K562 (cell line): Measurements from ENCODE around the gene SRGAP3. TPM values are rescaled to one million over a fixed set of nuclear protein-coding genes. Genes with fewer than 3 reads are reported as not detected.

Experiments
- ATAC-seq: fragments of 200-7000 bp; cut with Tn5 transposase; 3 replicates; pipeline ENCODE4 v1.9.1; 2020; ENCODE audit warnings: moderate library complexity
- BruUV-seq: library from RNA; stranded (reverse); fragments of 400-500 nt; replicated peaks from 2 replicates; lab custom pipeline; 2021; lab: Mats Ljungman, UMichigan
- CTCF ChIA-PET: fragments of 300-600 bp; formaldehyde crosslinking; extraction: SDS; loops from one replicate; lab custom pipeline; 2021; ENCODE audit warnings: low intra/inter-chr PET ratio; lab: Yijun Ruan, JAX
- POLR2A ChIA-PET: fragments of 300-600, 350-650 bp; sonication (Branson Sonifier 250); formaldehyde crosslinking; extraction: SDS; loops from one replicate; lab custom pipeline; 2021; ENCODE audit warnings: antibody characterized with exemption, inconsistent platforms; lab: Yijun Ruan, JAX
- DNase-seq, 4 experiments: peaks; one replicate each; pipeline versions ENCODE4 v3.0.0 to v3.0.0-alpha.2; 2011 to 2018; ENCODE audit warnings: low spot score in 3 of 4, mixed read lengths in 3 of 4; ENCODE audit errors: extremely low read depth in 1 of 4
- FAIRE-seq: peaks from 2 replicates; lab custom pipeline; 2011; peaks lifted over from hg19 to GRCh38; lab: Jason Lieb, UNC
- H2AFZ ChIP-seq: 2 replicates; pipeline ENCODE4 v1.6.0; 2011; ENCODE audit warnings: low read depth, low read length, control low read depth, inconsistent platforms
- H3K27ac ChIP-seq: fragments of 200-600 bp; 3 replicates; pipeline ENCODE4 v1.8.0; 2011; ENCODE audit warnings: low read depth, mild to moderate bottlenecking, control low read depth, inconsistent platforms, low read length, moderate library complexity, mixed read lengths; ENCODE audit errors: extremely low read depth
- H3K27me3 ChIP-seq, 2 experiments: fragments of 300-600 bp in 1 of 2; 2 replicates in 1 of 2; 3 replicates in 1 of 2; pipeline versions ENCODE4 v1.6.0 to v1.8.0; 2011; ENCODE audit warnings: inconsistent platforms in 2 of 2, low read length in 2 of 2, mild to moderate bottlenecking in 1 of 2, mixed read lengths in 1 of 2, moderate library complexity in 1 of 2; ENCODE audit not compliant: control insufficient read depth in 2 of 2, insufficient read depth in 2 of 2
- H3K36me3 ChIP-seq: fragments of 300-600 bp; 3 replicates; pipeline ENCODE4 v1.8.0; 2011; ENCODE audit warnings: mild to moderate bottlenecking, low read length, inconsistent platforms; ENCODE audit not compliant: control insufficient read depth, insufficient read depth
- H3K4me1 ChIP-seq, 2 experiments: fragments of 200-600 bp in 1 of 2; replicated peaks in 1 of 2; 2 replicates in 1 of 2; 3 replicates in 1 of 2; pipeline versions ENCODE4 v1.5.1 to v1.8.0; 2011; ENCODE audit warnings: inconsistent platforms in 2 of 2, low read length in 2 of 2, mild to moderate bottlenecking in 1 of 2, mixed read lengths in 1 of 2, moderate library complexity in 1 of 2; ENCODE audit not compliant: control insufficient read depth in 2 of 2, insufficient read depth in 2 of 2
- H3K4me2 ChIP-seq: 2 replicates; pipeline ENCODE4 v1.6.1; 2011; ENCODE audit warnings: low read length, control low read depth, inconsistent platforms, mixed read lengths; ENCODE audit not compliant: insufficient read depth
- H3K4me3 ChIP-seq: fragments of 200-600 bp; sonication (generic), shearing (Covaris generic); 2 replicates; pipeline ENCODE4 v1.5.1; 2016; ENCODE audit warnings: control low read depth, inconsistent platforms
- H3K79me2 ChIP-seq: fragments of 200-600 bp; 3 replicates; pipeline ENCODE4 v1.8.0; 2011; ENCODE audit warnings: low read length, inconsistent platforms; ENCODE audit not compliant: control insufficient read depth, insufficient read depth
- H3K9ac ChIP-seq, 2 experiments: 2 replicates each; pipeline versions ENCODE4 v1.6.0 to v1.6.1; 2011; ENCODE audit warnings: low read depth in 2 of 2, low read length in 2 of 2, control low read depth in 1 of 2, inconsistent platforms in 1 of 2, mild to moderate bottlenecking in 1 of 2, mixed read lengths in 1 of 2; ENCODE audit not compliant: insufficient read depth in 1 of 2
- H3K9me1 ChIP-seq: one replicate; pipeline ENCODE4 v1.6.0; 2011; ENCODE audit warnings: inconsistent platforms, mild to moderate bottlenecking, low read length, moderate library complexity; ENCODE audit not compliant: control insufficient read depth, insufficient read depth
- H3K9me3 ChIP-seq: replicated peaks from 2 replicates; pipeline ENCODE4 v1.5.1; 2011; ENCODE audit warnings: low read depth, low read length, inconsistent platforms; ENCODE audit not compliant: control insufficient read depth, insufficient read depth
- H4K20me1 ChIP-seq: replicated peaks from 2 replicates; pipeline ENCODE4 v1.6.1; 2011; ENCODE audit warnings: low read length, inconsistent platforms, mixed read lengths; ENCODE audit not compliant: control insufficient read depth, insufficient read depth
- C11orf30 ChIP-seq: fragments of 450-650 bp; IDR thresholded peaks from 2 replicates; pipeline ENCODE4 v1.6.1; 2016; ENCODE audit warnings: low read depth, mild to moderate bottlenecking
- CREB1 ChIP-seq, 2 experiments: sonication (generic) in 1 of 2; formaldehyde crosslinking in 1 of 2; IDR thresholded peaks; 2 replicates each; pipeline versions ENCODE4 v1.6.1 to v1.8.0; 2012 to 2022; ENCODE audit warnings: inconsistent platforms in 1 of 2, mild to moderate bottlenecking in 1 of 2, missing genetic modification reagents in 1 of 2, moderate library complexity in 1 of 2
- GATAD2B ChIP-seq: fragments of 450-650 bp; IDR thresholded peaks from 2 replicates; pipeline ENCODE4 v1.6.1; 2017; ENCODE audit warnings: mild to moderate bottlenecking, borderline replicate concordance
- NR3C1 ChIP-seq: sonication (generic); formaldehyde crosslinking; IDR thresholded peaks from 2 replicates; pipeline ENCODE4 v1.8.1; 2022; ENCODE audit warnings: missing genetic modification reagents
- WGBS: fragments of 100-300 bp; shearing (Covaris generic); methylation state at CpG from one replicate; pipeline ENCODE4 v1.1.6; 2016; ENCODE audit warnings: low coverage, mixed read lengths; ENCODE audit not compliant: insufficient coverage; ENCODE audit errors: missing lambda C conversion rate; 5-methylcytosine and 5-hydroxymethylcytosine counted together
- in situ Hi-C: fragments of 300-500 bp; cut with MboI; formaldehyde crosslinking; loops from 4 replicates; pipeline ENCODE4 v1.15.0; 2018; ENCODE audit warnings: inconsistent platforms, mixed read lengths
- intact Hi-C: fragments of 100-400 bp; cut with micrococcal nuclease; formaldehyde crosslinking; loops from 2 replicates; pipeline ENCODE4 v1.14.2; 2022
- polyA plus RNA-seq, 8 experiments: library from polyadenylated mRNA; depleted of rRNA in 4 of 8; stranded (reverse) in 5 of 8; unstranded in 3 of 8; fragments of >200 nt; fragmentation: Nextera tagmentation in 2 of 8; fragmentation: Illumina TruSeq in 1 of 8; extraction: Ambion mirVana in 2 of 8; extraction: Trizol in 1 of 8; gene quantifications; 2 replicates each; pipeline versions ENCODE4 v1.2.1 to v1.2.3, GENCODE V29; 2011 to 2014; ENCODE audit warnings: inconsistent platforms in 1 of 8, missing spikeins in 1 of 8
- total RNA-seq, 7 experiments: library from RNA; depleted of rRNA in 6 of 7; stranded (reverse); fragments of >200 nt in 6 of 7; fragmentation: Illumina TruSeq in 2 of 7; extraction: Trizol in 2 of 7; gene quantifications; 2 replicates each; pipeline versions ENCODE4 v1.2.1 to v1.2.3, GENCODE V29; 2011 to 2021; ENCODE audit warnings: low replicate concordance in 1 of 7

Gene SRGAP3
- total and polyA plus RNA-seq, 9 of the 15 experiments (the other 6 are each of a cell fraction or from before 2014, with no cell fraction given) = 0.11 to 0.85 (median 0.35) TPM; not detected in 2

DNA sequence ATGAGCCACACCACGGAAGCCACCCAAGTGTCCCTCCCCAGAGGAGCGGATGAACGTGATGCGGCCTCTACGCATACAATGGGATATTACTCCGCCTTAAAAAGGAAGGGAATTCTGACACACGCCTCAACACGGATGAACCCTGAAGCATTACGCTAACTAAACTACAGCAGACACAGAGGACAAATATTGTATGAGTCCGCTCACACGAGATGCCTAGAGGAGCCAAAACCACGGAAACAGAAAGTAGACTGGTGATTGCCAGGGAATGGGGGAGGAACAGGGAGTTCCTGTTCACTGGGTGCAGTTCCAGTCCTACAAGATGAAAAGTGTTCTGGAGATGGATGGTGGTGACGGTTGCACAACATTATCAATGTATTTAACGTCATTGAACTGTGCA is 32.7 kb downstream of the SRGAP3 start:
- FAIRE-seq = no peak
- no peak for DNase-seq
- no peaks in the 10 kb centered on the region for H3K4me1 ChIP-seq
- H3K9me3 ChIP-seq = no peaks in the 10 kb centered on the region
- intact Hi-C loops (no loop called here), in situ Hi-C loops (no loop called here)
- no peak overlapping the region for H3K9ac ChIP-seq
- no peak overlapping the region for H3K4me3 ChIP-seq
- ChIA-PET POLR2A (no interaction called here), CTCF (no interaction called here)
- no peak for TF ChIP-seq NR3C1 (CRISPR knock-in tag)
- no peak for TF ChIP-seq CREB1 (IDR thresholded peaks at IDR 0.05)
- no peak for TF ChIP-seq CREB1 (CRISPR knock-in tag; IDR thresholded peaks at IDR 0.05)
- no peaks in the 10 kb centered on the region for H3K36me3 ChIP-seq
- ATAC-seq = no peak
- BruUV-seq = no TSS peak
- H3K4me2 ChIP-seq = no peak overlapping the region
- H3K9me1 ChIP-seq = no peaks in the 10 kb centered on the region
- under 1% methylated on average over 14 of the region's 14 CpGs for WGBS
- H3K79me2 ChIP-seq = no peaks in the 10 kb centered on the region
- no peak overlapping the region for H2AFZ ChIP-seq
- 0 out of 2 replicates have a peak, but pooled peaks cover 6% of the 10 kb centered on the region for H4K20me1 ChIP-seq
- H3K27ac ChIP-seq = no peak overlapping the region
- H3K27me3 ChIP-seq = peaks cover 35 to 53% of the 10 kb centered on the region in 2 experiments

DNA sequence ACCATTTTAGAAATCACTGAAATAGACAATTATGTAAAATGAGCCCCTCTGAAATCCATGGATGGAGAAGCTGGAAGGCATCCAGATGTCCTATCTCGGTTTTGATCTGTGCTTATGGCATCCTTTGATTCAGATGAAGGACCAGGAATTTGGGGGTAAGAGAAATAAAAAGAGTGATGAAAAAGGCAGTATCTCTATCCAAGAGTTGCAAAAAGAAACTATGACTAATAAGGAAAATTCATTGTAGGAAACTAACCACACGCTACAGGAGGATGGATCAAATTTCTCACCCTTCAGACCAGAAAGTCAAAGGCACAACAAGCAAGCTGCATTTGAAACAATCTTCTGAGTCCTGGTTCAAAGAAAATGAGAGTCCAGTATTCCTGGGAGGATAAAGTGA is 34.8 kb downstream of the SRGAP3 start:
- in situ Hi-C loops = no loop called here

More for the DNA sequence above, 34.8 kb downstream of the SRGAP3 start:
- Histone ChIP-seq H3K27ac (no peak overlapping the region), H3K4me2 (no peak overlapping the region), H4K20me1 (0 out of 2 replicates have a peak, but pooled peaks cover 6% of the 10 kb centered on the region), H2AFZ (no peak overlapping the region), H3K27me3 (peaks cover 34 to 41% of the 10 kb centered on the region in 2 experiments), H3K9ac (no peak overlapping the region), H3K9me1 (no peaks in the 10 kb centered on the region), H3K4me3 (no peak overlapping the region), H3K4me1 (no peaks in the 10 kb centered on the region), H3K79me2 (no peaks in the 10 kb centered on the region), H3K9me3 (no peaks in the 10 kb centered on the region), H3K36me3 (no peaks in the 10 kb centered on the region)
- intact Hi-C loops = no loop called here
- ChIA-PET POLR2A (interaction anchor here (0.6 to 1.8 kb wide), 3 partner anchors 14 to 756 kb away, joined by 3 to 6 read pairs (median 4); no protein-coding TSS in a partner anchor), CTCF (no interaction called here)
- no TSS peak for BruUV-seq
- WGBS = 3% methylated on average over 2 of the region's 2 CpGs
- no peak for TF ChIP-seq C11orf30
- TF ChIP-seq GATAD2B = no peak
- DNase-seq = no peak
- FAIRE-seq = no peak
- ATAC-seq = no peak
